A673 (cell line): ENCODE results near the gene TELO2. TPM values are rescaled to one million over a fixed set of nuclear protein-coding genes. Genes with fewer than 3 reads are reported as not detected.

ENCODE experiments used
- BruUV-seq: library from RNA; stranded (reverse); fragments of 400-500 nt; replicated peaks from 2 replicates; lab custom pipeline; 2021; lab: Mats Ljungman, UMichigan
- CTCF ChIA-PET: fragments of 300-600 bp; sonication (Branson Sonifier 250); formaldehyde crosslinking; loops from one replicate; lab custom pipeline; 2022; ENCODE audit warnings: antibody characterized with exemption; lab: Charles Lee
- POLR2A ChIA-PET: fragments of 300-600 bp; sonication (Branson Sonifier 250); formaldehyde crosslinking; loops from one replicate; lab custom pipeline; 2022; ENCODE audit warnings: antibody characterized with exemption; ENCODE audit not compliant: low non-redundant PET; lab: Charles Lee
- DNase-seq: peaks from one replicate; pipeline ENCODE4 v3.0.0-alpha.2; 2015; ENCODE audit warnings: low spot score
- H3K27ac ChIP-seq: fragments of 200-600 bp; sonication (generic); 2 replicates; pipeline ENCODE4 v1.5.1; 2016; ENCODE audit warnings: mixed run types, low read depth, mild to moderate bottlenecking, mixed read lengths, antibody characterized with exemption, low read length; ENCODE audit not compliant: poor library complexity, severe bottlenecking
- H3K27me3 ChIP-seq: fragments of 200-600 bp; sonication (generic); replicated peaks from 2 replicates; pipeline ENCODE4 v1.6.1; 2017; ENCODE audit warnings: mixed run types, low read depth, mild to moderate bottlenecking, mixed read lengths, antibody characterized with exemption, low read length; ENCODE audit not compliant: insufficient read depth, poor library complexity
- H3K36me3 ChIP-seq: fragments of 200-600 bp; sonication (generic); 2 replicates; pipeline ENCODE4 v1.6.1; 2016; ENCODE audit warnings: mixed run types, mild to moderate bottlenecking, mixed read lengths, antibody characterized with exemption, low read length; ENCODE audit not compliant: insufficient read depth, poor library complexity, severe bottlenecking
- H3K4me1 ChIP-seq: fragments of 200-600 bp; sonication (generic); 2 replicates; pipeline ENCODE4 v1.6.1; 2017; ENCODE audit warnings: mixed run types, mild to moderate bottlenecking, mixed read lengths, antibody characterized with exemption, low read length; ENCODE audit not compliant: insufficient read depth, poor library complexity, severe bottlenecking
- H3K4me3 ChIP-seq: fragments of 200-600 bp; sonication (generic); 2 replicates; pipeline ENCODE4 v1.5.1; 2016; ENCODE audit warnings: low read depth, mixed run types, mild to moderate bottlenecking, mixed read lengths, low read length; ENCODE audit not compliant: poor library complexity, severe bottlenecking
- H3K9me3 ChIP-seq: fragments of 200-600 bp; sonication (generic); 2 replicates; pipeline ENCODE4 v1.6.1; 2016; ENCODE audit warnings: mixed run types, low read depth, mild to moderate bottlenecking, mixed read lengths, antibody characterized with exemption, low read length; ENCODE audit not compliant: poor library complexity, severe bottlenecking
- CTCF ChIP-seq: fragments of 300-800, 200-600 bp; sonication (generic); conservative IDR thresholded peaks from 2 replicates; pipeline ENCODE4 v1.5.1; 2017; ENCODE audit warnings: low read depth, mild to moderate bottlenecking, antibody characterized with exemption, low read length, moderate library complexity, mixed read lengths
- EZH2 ChIP-seq: fragments of 200-600 bp; sonication (generic); IDR thresholded peaks from 2 replicates; pipeline ENCODE4 v1.6.1; 2017; ENCODE audit warnings: borderline replicate concordance, low read depth, mild to moderate bottlenecking, mixed read lengths, antibody characterized with exemption, low read length; ENCODE audit not compliant: poor library complexity, severe bottlenecking
- intact Hi-C: fragments of 100-400 bp; cut with micrococcal nuclease; formaldehyde crosslinking; loops from one replicate; pipeline ENCODE4 v1.10.0; 2022; ENCODE audit not compliant: unreplicated experiment
- total RNA-seq: library from RNA; stranded (reverse); gene quantifications from 2 replicates; pipeline ENCODE4 v1.2.3, GENCODE V29; 2021

TELO2 gene
- total RNA-seq, 1 experiment from 2014 or later, result 67.0 TPM

- Histone ChIP-seq H3K27me3 (no peaks in the 10 kb centered on the region), H3K4me1 (no peaks in the 10 kb centered on the region), H3K4me3 (no peak overlapping the region), H3K36me3 (peaks cover 6% of the 10 kb centered on the region), H3K9me3 (no peaks in the 10 kb centered on the region), H3K27ac (no peak overlapping the region)
- no TSS peak for BruUV-seq
- no peak for DNase-seq
- intact Hi-C loops, result no loop called here
- no peak for TF ChIP-seq CTCF
- no peak for TF ChIP-seq EZH2
- POLR2A ChIA-PET, result no interaction called here
- CTCF ChIA-PET, result no interaction called here
These were observed 37.7 kb upstream of the TELO2 start for GRCh38 chr16:1455190-1456171.

- no TSS peak for BruUV-seq
- Histone ChIP-seq H3K36me3 (peaks cover 3% of the 10 kb centered on the region), H3K9me3 (no peaks in the 10 kb centered on the region), H3K4me3 (no peak overlapping the region), H3K27me3 (no peaks in the 10 kb centered on the region), H3K4me1 (no peaks in the 10 kb centered on the region), H3K27ac (no peak overlapping the region)
- TF ChIP-seq EZH2 (no peak), CTCF (no peak)
- no peak for DNase-seq
- intact Hi-C loops, result no loop called here
- ChIA-PET POLR2A (no interaction called here), CTCF (interaction anchor here (0.7 kb wide), 1 partner anchor 400 kb away, joined by 3 read pairs; no protein-coding TSS in a partner anchor)
These were observed 36.2 kb upstream of the TELO2 start for GRCh38 chr16:1456951-1457350.

GRCh38 chr16:1457489-1458245, 35.5 kb upstream of the TELO2 start:
- H3K4me3 ChIP-seq, result no peak overlapping the region
- intact Hi-C loops, result no loop called here
- no TSS peak for BruUV-seq
- ChIA-PET POLR2A (no interaction called here), CTCF (no interaction called here)
- H3K4me1 ChIP-seq, result no peaks in the 10 kb centered on the region
- H3K9me3 ChIP-seq, result no peaks in the 10 kb centered on the region
- DNase-seq, result no peak
- TF ChIP-seq CTCF (no peak), EZH2 (no peak)
- H3K27ac ChIP-seq, result no peak overlapping the region
- peaks cover under 1% of the 10 kb centered on the region for H3K36me3 ChIP-seq
- no peaks in the 10 kb centered on the region for H3K27me3 ChIP-seq
